ENCODE measurements around the gene UEVLD.

Gene UEVLD

GRCh38 chr11:18566406-18566805, 22.1 kb downstream of the UEVLD start:
- Histone ChIP-seq H2BK12ac (ENCODE audit: low read length) (no peak overlapping the region), H2AK5ac (ENCODE audit: low read length) (no peak overlapping the region), H3K79me1 (ENCODE audit: low read length) (no peaks in the 10 kb centered on the region), H2BK5ac (ENCODE audit: low read depth, low read length, poor library complexity) (no peak overlapping the region), H3K27ac (ENCODE audit: low read depth, low read length) (no peak overlapping the region), H2AFZ (ENCODE audit: insufficient read depth, low read length, poor library complexity) (no peak overlapping the region), H3K23ac (ENCODE audit: low read length) (no peak overlapping the region), H3K27me3 (ENCODE audit: insufficient read depth, low read length) (no peaks in the 10 kb centered on the region), H3K4me2 (ENCODE audit: low read length) (no peak overlapping the region), H4K12ac (ENCODE audit: low read depth, low read length) (no peak overlapping the region), H4K8ac (ENCODE audit: low read depth, low read length) (no peak overlapping the region), H2BK120ac (ENCODE audit: insufficient read depth, low read length, poor library complexity) (no peak overlapping the region), H3K14ac (ENCODE audit: low read length) (no peak overlapping the region), H3K18ac (ENCODE audit: low read length) (no peak overlapping the region), H3K79me2 (ENCODE audit: control insufficient read depth, insufficient read depth, low read length, poor library complexity) (no peaks in the 10 kb centered on the region), H3K36me3 (ENCODE audit: control insufficient read depth in 1 of 2, insufficient read depth in 2 of 2, low read length in 2 of 2) (peaks cover 12 to 16% of the 10 kb centered on the region in 2 experiments), H3K9ac (ENCODE audit: low read length) (no peak overlapping the region), H3K4me1 (ENCODE audit: control insufficient read depth in 1 of 2, insufficient read depth in 2 of 2, low read length in 2 of 2) (no peaks in the 10 kb centered on the region), H3K4me3 (ENCODE audit: low read depth, low read length) (no peak overlapping the region), H3K4ac (ENCODE audit: low read depth, low read length) (no peak overlapping the region), H4K91ac (ENCODE audit: low read depth, low read length) (no peak overlapping the region), H3K9me3 (ENCODE audit: insufficient read depth, low read depth, low read length) (no peaks in the 10 kb centered on the region)
- no peak for DNase-seq

- peaks cover 15 to 24% of the 10 kb centered on the region in 2 experiments for H3K36me3 ChIP-seq (ENCODE audit: control insufficient read depth in 1 of 2, insufficient read depth in 2 of 2, low read length in 2 of 2)
- no peak overlapping the region for H3K23ac ChIP-seq (ENCODE audit: low read length)
- H3K18ac ChIP-seq (ENCODE audit: low read length): no peak overlapping the region
- no peaks in the 10 kb centered on the region for H3K4me1 ChIP-seq (ENCODE audit: control insufficient read depth in 1 of 2, insufficient read depth in 2 of 2, low read length in 2 of 2)
- H2AFZ ChIP-seq (ENCODE audit: insufficient read depth, low read length, poor library complexity): no peak overlapping the region
- H3K14ac ChIP-seq (ENCODE audit: low read length): no peak overlapping the region
- H2AK5ac ChIP-seq (ENCODE audit: low read length): no peak overlapping the region
- DNase-seq: no peak
- no peak overlapping the region for H4K8ac ChIP-seq (ENCODE audit: low read depth, low read length)
- no peak overlapping the region for H3K27ac ChIP-seq (ENCODE audit: low read depth, low read length)
- H3K79me2 ChIP-seq (ENCODE audit: control insufficient read depth, insufficient read depth, low read length, poor library complexity): no peaks in the 10 kb centered on the region
- no peak overlapping the region for H4K91ac ChIP-seq (ENCODE audit: low read depth, low read length)
- no peak overlapping the region for H3K4me3 ChIP-seq (ENCODE audit: low read depth, low read length)
- H3K9me3 ChIP-seq (ENCODE audit: insufficient read depth, low read depth, low read length): no peaks in the 10 kb centered on the region
- H2BK5ac ChIP-seq (ENCODE audit: low read depth, low read length, poor library complexity): no peak overlapping the region
- no peak overlapping the region for H2BK12ac ChIP-seq (ENCODE audit: low read length)
- no peak overlapping the region for H3K9ac ChIP-seq (ENCODE audit: low read length)
- no peaks in the 10 kb centered on the region for H3K27me3 ChIP-seq (ENCODE audit: insufficient read depth, low read length)
- no peak overlapping the region for H4K12ac ChIP-seq (ENCODE audit: low read depth, low read length)
- no peak overlapping the region for H3K4me2 ChIP-seq (ENCODE audit: low read length)
- H3K79me1 ChIP-seq (ENCODE audit: low read length): no peaks in the 10 kb centered on the region
- no peak overlapping the region for H3K4ac ChIP-seq (ENCODE audit: low read depth, low read length)
- no peak overlapping the region for H2BK120ac ChIP-seq (ENCODE audit: insufficient read depth, low read length, poor library complexity)
Measured at GRCh38 chr11:18564149-18564548, 24.4 kb downstream of the UEVLD start.

GRCh38 chr11:18563090-18563730, 25.3 kb downstream of the UEVLD start:
- Histone ChIP-seq H3K27me3 (ENCODE audit: insufficient read depth, low read length) (no peaks in the 10 kb centered on the region), H3K79me2 (ENCODE audit: control insufficient read depth, insufficient read depth, low read length, poor library complexity) (no peaks in the 10 kb centered on the region), H2AFZ (ENCODE audit: insufficient read depth, low read length, poor library complexity) (no peak overlapping the region), H2BK120ac (ENCODE audit: insufficient read depth, low read length, poor library complexity) (no peak overlapping the region), H3K4me2 (ENCODE audit: low read length) (no peak overlapping the region), H3K18ac (ENCODE audit: low read length) (no peak overlapping the region), H2BK5ac (ENCODE audit: low read depth, low read length, poor library complexity) (no peak overlapping the region), H4K12ac (ENCODE audit: low read depth, low read length) (no peak overlapping the region), H3K79me1 (ENCODE audit: low read length) (no peaks in the 10 kb centered on the region), H3K9me3 (ENCODE audit: insufficient read depth, low read depth, low read length) (no peaks in the 10 kb centered on the region), H3K23ac (ENCODE audit: low read length) (no peak overlapping the region), H4K91ac (ENCODE audit: low read depth, low read length) (no peak overlapping the region), H3K27ac (ENCODE audit: low read depth, low read length) (no peak overlapping the region), H3K4ac (ENCODE audit: low read depth, low read length) (no peak overlapping the region), H3K36me3 (ENCODE audit: control insufficient read depth in 1 of 2, insufficient read depth in 2 of 2, low read length in 2 of 2) (peaks cover 16 to 28% of the 10 kb centered on the region in 2 experiments), H3K14ac (ENCODE audit: low read length) (no peak overlapping the region), H2AK5ac (ENCODE audit: low read length) (no peak overlapping the region), H2BK12ac (ENCODE audit: low read length) (no peak overlapping the region), H3K4me1 (ENCODE audit: control insufficient read depth in 1 of 2, insufficient read depth in 2 of 2, low read length in 2 of 2) (no peaks in the 10 kb centered on the region), H3K9ac (ENCODE audit: low read length) (no peak overlapping the region), H4K8ac (ENCODE audit: low read depth, low read length) (no peak overlapping the region), H3K4me3 (ENCODE audit: low read depth, low read length) (no peak overlapping the region)
- DNase-seq: no peak
- no CpG with 5 or more reads among the region's 2 CpGs for WGBS (ENCODE audit: extremely low coverage, insufficient coverage, insufficient read length)

- no peak overlapping the region for H3K9ac ChIP-seq (ENCODE audit: low read length)
- no peak for DNase-seq
- H2BK12ac ChIP-seq (ENCODE audit: low read length): no peak overlapping the region
- no peak overlapping the region for H3K4ac ChIP-seq (ENCODE audit: low read depth, low read length)
- no peak overlapping the region for H4K91ac ChIP-seq (ENCODE audit: low read depth, low read length)
- H3K79me2 ChIP-seq (ENCODE audit: control insufficient read depth, insufficient read depth, low read length, poor library complexity): no peaks in the 10 kb centered on the region
- H3K9me3 ChIP-seq (ENCODE audit: insufficient read depth, low read depth, low read length): no peaks in the 10 kb centered on the region
- no peak overlapping the region for H2BK120ac ChIP-seq (ENCODE audit: insufficient read depth, low read length, poor library complexity)
- H3K4me1 ChIP-seq (ENCODE audit: control insufficient read depth in 1 of 2, insufficient read depth in 2 of 2, low read length in 2 of 2): no peaks in the 10 kb centered on the region
- no peak overlapping the region for H4K12ac ChIP-seq (ENCODE audit: low read depth, low read length)
- no peak overlapping the region for H3K4me2 ChIP-seq (ENCODE audit: low read length)
- H3K14ac ChIP-seq (ENCODE audit: low read length): no peak overlapping the region
- no peak overlapping the region for H2AK5ac ChIP-seq (ENCODE audit: low read length)
- H3K4me3 ChIP-seq (ENCODE audit: low read depth, low read length): no peak overlapping the region
- H3K27me3 ChIP-seq (ENCODE audit: insufficient read depth, low read length): no peaks in the 10 kb centered on the region
- WGBS (ENCODE audit: extremely low coverage, insufficient coverage, insufficient read length): no CpG with 5 or more reads among the region's 2 CpGs
- no peaks in the 10 kb centered on the region for H3K79me1 ChIP-seq (ENCODE audit: low read length)
- no peak overlapping the region for H3K27ac ChIP-seq (ENCODE audit: low read depth, low read length)
- no peak overlapping the region for H3K23ac ChIP-seq (ENCODE audit: low read length)
- no peak overlapping the region for H2BK5ac ChIP-seq (ENCODE audit: low read depth, low read length, poor library complexity)
- H3K18ac ChIP-seq (ENCODE audit: low read length): no peak overlapping the region
- H2AFZ ChIP-seq (ENCODE audit: insufficient read depth, low read length, poor library complexity): no peak overlapping the region
- H4K8ac ChIP-seq (ENCODE audit: low read depth, low read length): no peak overlapping the region
- H3K36me3 ChIP-seq (ENCODE audit: control insufficient read depth in 1 of 2, insufficient read depth in 2 of 2, low read length in 2 of 2): peaks cover 12 to 13% of the 10 kb centered on the region in 2 experiments
Measured at GRCh38 chr11:18548001-18548400, 40.5 kb downstream of the UEVLD start.
